AG04450 (cell line): ENCODE results near the gene SEZ6. TPM values are rescaled to one million over a fixed set of nuclear protein-coding genes. Genes with fewer than 3 reads are reported as not detected.

Experiments
- CTCF ChIA-PET: fragments of 300-600, 350-600 bp; formaldehyde crosslinking; extraction: SDS; loops from one replicate; lab custom pipeline; 2022; ENCODE audit warnings: antibody characterized with exemption, inconsistent platforms; lab: Charles Lee
- POLR2A ChIA-PET: fragments of 350-600 bp; formaldehyde crosslinking; extraction: SDS; loops from one replicate; lab custom pipeline; 2021; ENCODE audit warnings: antibody characterized with exemption, inconsistent platforms; lab: Yijun Ruan, JAX
- DNase-seq: peaks from one replicate; pipeline ENCODE4 v3.0.0-alpha.2; 2011; ENCODE audit warnings: low read depth, low spot score
- H3K27ac ChIP-seq: one replicate; pipeline ENCODE4 v1.5.1; 2012; ENCODE audit warnings: low read depth, low read length, control low read depth
- H3K27me3 ChIP-seq: one replicate; pipeline ENCODE4 v1.6.0; 2012; ENCODE audit warnings: low read length; ENCODE audit not compliant: control insufficient read depth, insufficient read depth
- H3K4me3 ChIP-seq: 2 replicates; pipeline ENCODE4 v1.5.1; 2011; ENCODE audit warnings: mild to moderate bottlenecking, low read depth, low read length, control low read depth
- H3K9me3 ChIP-seq: 2 replicates; pipeline ENCODE4 v1.5.1; 2012; ENCODE audit warnings: low read length; ENCODE audit not compliant: control insufficient read depth, insufficient read depth
- CTCF ChIP-seq: IDR thresholded peaks from 2 replicates; pipeline ENCODE4 v1.5.1; 2011; ENCODE audit warnings: low read depth, low read length, control low read depth, inconsistent platforms
- polyA plus RNA-seq: library from polyadenylated mRNA; depleted of rRNA; stranded (reverse); fragments of >200 nt; gene quantifications from 2 replicates; pipeline ENCODE4 v1.2.3, GENCODE V29; 2011

Gene SEZ6
- polyA plus RNA-seq, 1 experiment, result not detected

- DNase-seq, result peak; percentile 100
- peaks cover 3% of the 10 kb centered on the region; the same call in 1 of the 2 replicates for H3K9me3 ChIP-seq
- peak within 1 kb of the TSS; percentile 98 for H3K27ac ChIP-seq
- no peaks in the 10 kb centered on the region for H3K27me3 ChIP-seq
- POLR2A ChIA-PET, result interaction anchor here (0.6 to 1.6 kb wide), 12 partner anchors 14 to 232 kb away, joined by 3 to 9 read pairs (median 4); partner anchors contain the start of genes NEK8 and RPL23A
- peak within 1 kb of the TSS; percentile 92 for H3K4me3 ChIP-seq
- CTCF ChIA-PET, result interaction anchor here (1.0 to 3.7 kb wide), 5 partner anchors 14 to 224 kb away, joined by 3 to 66 read pairs (median 7); partner anchors contain the start of genes NEK8 and TLCD1
- no peak for TF ChIP-seq CTCF
These were observed 54.3 kb downstream of the SEZ6 start, which contains the start of gene PHF12 for GRCh38 chr17:28951428-28951990. TSS of gene PHF12 (minus strand) at chr17:28951518. CDS start at chr17:28950960, 558 bp downstream.

GRCh38 chr17:28950752-28951427 lies 54.9 kb downstream of the SEZ6 start:
- ChIA-PET POLR2A (interaction anchor here (0.7 to 2.4 kb wide), 12 partner anchors 15 to 231 kb away, joined by 3 to 27 read pairs (median 6); partner anchors contain the start of genes NEK8, RPL23A and TLCD1), CTCF (interaction anchor here (1.0 to 3.7 kb wide), 4 partner anchors 166 to 224 kb away, joined by 3 to 66 read pairs (median 6); partner anchors contain the start of genes NEK8 and TLCD1)
- H3K27ac ChIP-seq, result peak overlapping the region; percentile 75
- H3K9me3 ChIP-seq, result peaks cover 3% of the 10 kb centered on the region; the same call in 1 of the 2 replicates
- no peak for TF ChIP-seq CTCF
- no peak for DNase-seq
- peak overlapping the region; percentile 92 for H3K4me3 ChIP-seq
- no peaks in the 10 kb centered on the region for H3K27me3 ChIP-seq

GRCh38 chr17:28950017-28950751 lies 55.6 kb downstream of the SEZ6 start:
- peaks cover 3% of the 10 kb centered on the region; the same call in 1 of the 2 replicates for H3K9me3 ChIP-seq
- H3K4me3 ChIP-seq, result peak overlapping the region; percentile 92
- ChIA-PET CTCF (interaction anchor here (0.5 to 1.8 kb wide), 6 partner anchors 43 to 223 kb away, joined by 3 to 10 read pairs (median 4); no protein-coding TSS in a partner anchor), POLR2A (interaction anchor here (0.7 to 2.4 kb wide), 6 partner anchors 24 to 231 kb away, joined by 3 to 27 read pairs (median 8); partner anchors contain the start of genes NEK8, RPL23A and TLCD1)
- H3K27me3 ChIP-seq, result no peaks in the 10 kb centered on the region
- peak overlapping the region; percentile 75 for H3K27ac ChIP-seq
- no peak for TF ChIP-seq CTCF
- DNase-seq, result no peak

DNA sequence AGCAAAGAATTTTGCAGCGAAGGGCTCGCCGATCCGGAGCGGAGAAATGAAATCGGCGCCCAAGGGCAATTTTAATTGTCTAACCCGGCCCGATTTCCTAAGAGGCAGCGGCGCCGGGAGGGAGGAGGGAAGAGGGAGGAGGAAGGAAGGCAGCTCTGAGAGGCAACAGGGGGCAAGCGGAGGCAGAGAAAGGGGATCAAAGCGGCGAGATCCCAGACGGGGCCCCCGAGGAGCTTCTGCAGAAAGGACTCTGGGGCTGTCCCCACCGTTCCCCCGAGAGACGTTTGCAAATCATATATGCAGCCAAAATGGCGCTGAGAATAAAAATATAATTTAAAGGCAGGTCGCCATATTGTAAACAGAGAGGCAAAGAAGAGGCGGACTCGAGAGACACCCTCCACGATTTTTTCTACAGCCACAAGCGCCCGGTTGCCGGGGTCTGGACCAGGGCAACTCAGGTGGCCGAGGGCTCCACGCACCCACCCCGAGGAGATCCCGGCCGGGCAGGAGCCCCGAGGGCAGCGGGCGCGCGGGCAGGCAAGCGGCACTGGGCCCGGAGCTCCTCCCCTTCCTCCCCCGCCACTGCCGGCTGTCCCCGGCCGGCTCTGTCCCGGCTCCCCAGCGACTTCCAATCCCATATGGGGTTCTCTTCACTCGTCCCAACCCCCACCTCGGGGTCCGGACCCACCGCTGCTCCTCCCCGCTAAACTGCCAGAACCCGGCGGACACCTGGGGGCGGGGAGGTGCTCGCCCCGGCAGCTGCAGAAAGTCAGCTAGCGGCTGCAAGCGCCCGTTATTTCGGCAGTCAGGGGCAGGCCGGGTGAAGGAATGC lies 56.4 kb downstream of the SEZ6 start:
- DNase-seq, result no peak
- Histone ChIP-seq H3K9me3 (peaks cover 3% of the 10 kb centered on the region; the same call in 1 of the 2 replicates), H3K27me3 (no peaks in the 10 kb centered on the region), H3K27ac (peak overlapping the region; percentile 75), H3K4me3 (peak overlapping the region; percentile 92)
- ChIA-PET POLR2A (interaction anchor here (0.6 to 2.4 kb wide), 8 partner anchors 12 to 230 kb away, joined by 3 to 27 read pairs (median 5); partner anchors contain the start of genes NEK8, RPL23A and TLCD1), CTCF (interaction anchor here (0.5 to 1.8 kb wide), 8 partner anchors 42 to 222 kb away, joined by 3 to 10 read pairs (median 4); no protein-coding TSS in a partner anchor)
- no peak for TF ChIP-seq CTCF
